CD8-positive, alpha-beta memory T cell (primary cell): ENCODE results near the gene CTNNA1. TPM values are rescaled to one million over a fixed set of nuclear protein-coding genes. Genes with fewer than 3 reads are reported as not detected.

ENCODE experiments used
- CTCF ChIA-PET: fragments of 350-600 bp; sonication (Branson Sonifier 250); formaldehyde crosslinking; loops from one replicate; lab custom pipeline; 2021; ENCODE audit warnings: antibody characterized with exemption; lab: Charles Lee
- POLR2A ChIA-PET: fragments of 350-600 bp; sonication (Branson Sonifier 250); formaldehyde crosslinking; loops from one replicate; lab custom pipeline; 2021; ENCODE audit warnings: antibody characterized with exemption; lab: Charles Lee
- DNase-seq, 5 donors: peaks; one replicate each; pipeline versions ENCODE4 v3.0.0 to v3.0.0-alpha.2; 2020 to 2022; ENCODE audit warnings: mixed read lengths in 1 of 5
- H3K27ac ChIP-seq: one replicate; pipeline ENCODE4 v1.7.0; 2013; ENCODE audit warnings: low read depth, mild to moderate bottlenecking, low read length, moderate library complexity
- H3K27me3 ChIP-seq: 2 replicates; pipeline ENCODE4 v1.7.0; 2013; ENCODE audit warnings: low read length, mild to moderate bottlenecking; ENCODE audit not compliant: insufficient read depth, poor library complexity, severe bottlenecking
- H3K36me3 ChIP-seq: 2 replicates; pipeline ENCODE4 v1.7.0; 2013; ENCODE audit warnings: mild to moderate bottlenecking, low read length, moderate library complexity; ENCODE audit not compliant: insufficient read depth
- H3K4me1 ChIP-seq: 2 replicates; pipeline ENCODE4 v1.7.0; 2013; ENCODE audit warnings: mild to moderate bottlenecking, low read length, moderate library complexity; ENCODE audit not compliant: insufficient read depth
- H3K4me3 ChIP-seq: 2 replicates; pipeline ENCODE4 v1.7.0; 2013; ENCODE audit warnings: mild to moderate bottlenecking, low read length
- H3K9me3 ChIP-seq: 2 replicates; pipeline ENCODE4 v1.7.0; 2013; ENCODE audit warnings: mild to moderate bottlenecking, low read length
- H3K27ac Mint-ChIP-seq, 8 donors: one replicate each; pipeline ENCODE4 v1.8.0; 2020 to 2021; ENCODE audit warnings: mixed read lengths in 8 of 8, mild to moderate bottlenecking in 6 of 8, inconsistent platforms in 3 of 8, moderate library complexity in 3 of 8
- H3K27me3 Mint-ChIP-seq, 2 donors: one replicate each; pipeline ENCODE4 v1.8.0; 2020 to 2021; ENCODE audit warnings: mixed read lengths in 2 of 2, mild to moderate bottlenecking in 1 of 2, moderate library complexity in 1 of 2
- H3K36me3 Mint-ChIP-seq, 3 donors: one replicate each; pipeline ENCODE4 v1.8.0; 2020 to 2021; ENCODE audit warnings: mixed read lengths in 3 of 3, inconsistent platforms in 1 of 3, mild to moderate bottlenecking in 1 of 3
- H3K4me1 Mint-ChIP-seq, 3 donors: one replicate each; pipeline ENCODE4 v1.8.0; 2020 to 2021; ENCODE audit warnings: mixed read lengths in 3 of 3, inconsistent platforms in 1 of 3, mild to moderate bottlenecking in 1 of 3
- H3K4me3 Mint-ChIP-seq, 7 donors: one replicate each; pipeline ENCODE4 v1.8.0; 2020 to 2021; ENCODE audit warnings: mixed read lengths in 7 of 7, mild to moderate bottlenecking in 6 of 7, moderate library complexity in 4 of 7, inconsistent platforms in 2 of 7
- H3K9me3 Mint-ChIP-seq, 5 donors: one replicate each; pipeline ENCODE4 v1.8.0; 2020 to 2022; ENCODE audit warnings: mixed read lengths in 5 of 5, mild to moderate bottlenecking in 3 of 5, moderate library complexity in 2 of 5, inconsistent platforms in 1 of 5
- polyA plus RNA-seq: library from polyadenylated mRNA; unstranded; fragments of 300-500 nt; fragmentation: Illumina TruSeq; gene quantifications from one replicate; pipeline ENCODE4 v1.2.3, GENCODE V29; 2021
- total RNA-seq, 2 experiments: library from RNA; stranded (reverse); gene quantifications; one replicate each; pipeline ENCODE4 v1.2.3, GENCODE V29; 2021

CTNNA1 gene
- total and polyA plus RNA-seq, 3 experiments from 2014 or later = 6.5 to 97.2 (median 89.0) TPM

- H3K27me3 ChIP-seq = peaks cover under 1% of the 10 kb centered on the region
- H3K9me3 Mint-ChIP-seq = no peaks in the 10 kb centered on the region
- CTCF ChIA-PET = no interaction called here
- no peaks in the 10 kb centered on the region for H3K9me3 ChIP-seq
- no peak overlapping the region for H3K4me3 ChIP-seq
- no peak overlapping the region for H3K27ac Mint-ChIP-seq
- no peak overlapping the region for H3K4me3 Mint-ChIP-seq
- POLR2A ChIA-PET = interaction anchor here (0.7 kb wide), 1 partner anchor 41 kb away, joined by 6 read pairs; no protein-coding TSS in a partner anchor
- no peak overlapping the region for H3K27ac ChIP-seq
- H3K36me3 ChIP-seq = no peaks in the 10 kb centered on the region
- H3K4me1 Mint-ChIP-seq = no peaks in the 10 kb centered on the region
- peaks cover 7 to 32% of the 10 kb centered on the region in 2 donors for H3K27me3 Mint-ChIP-seq
- DNase-seq = no peak
- H3K4me1 ChIP-seq = no peaks in the 10 kb centered on the region
- H3K36me3 Mint-ChIP-seq = peaks cover 0 to 2% (median 0%) of the 10 kb centered on the region in 3 donors
Measured at GRCh38 chr5:138719811-138720210, 33.4 kb upstream of the CTNNA1 start.

DNA sequence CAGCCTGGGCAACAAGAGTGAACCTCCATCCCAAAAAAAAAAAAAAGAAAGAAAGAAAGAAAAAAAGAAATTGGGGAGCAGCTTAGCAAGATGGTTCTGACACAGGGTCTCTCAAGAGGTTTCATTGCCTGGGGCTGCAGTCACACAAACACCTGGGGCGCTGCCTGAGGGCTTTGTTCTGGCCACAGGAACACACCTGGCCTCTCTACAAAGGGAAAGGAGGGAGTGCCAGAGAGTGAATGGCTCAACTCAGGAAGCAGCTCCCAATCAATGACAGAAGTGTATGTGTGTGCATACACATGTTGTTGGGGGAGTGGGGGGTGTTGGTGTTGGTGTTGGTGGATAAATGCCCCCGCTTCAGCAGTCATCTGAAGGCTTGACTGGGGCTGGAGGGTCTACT, 32.4 kb upstream of the CTNNA1 start:
- H3K27ac ChIP-seq = no peak overlapping the region
- no peaks in the 10 kb centered on the region for H3K4me1 ChIP-seq
- Mint-ChIP-seq H3K36me3 (peaks cover 0 to 2% (median 0%) of the 10 kb centered on the region in 3 donors), H3K27me3 (peaks cover 9 to 36% of the 10 kb centered on the region in 2 donors), H3K27ac (no peak overlapping the region), H3K4me3 (no peak overlapping the region), H3K9me3 (no peaks in the 10 kb centered on the region), H3K4me1 (peaks cover 0 to 4% (median 4%) of the 10 kb centered on the region in 3 donors)
- no peaks in the 10 kb centered on the region for H3K27me3 ChIP-seq
- no peaks in the 10 kb centered on the region for H3K9me3 ChIP-seq
- no peaks in the 10 kb centered on the region for H3K36me3 ChIP-seq
- no peak overlapping the region for H3K4me3 ChIP-seq
- ChIA-PET CTCF (no interaction called here), POLR2A (no interaction called here)
- no peak for DNase-seq

DNA sequence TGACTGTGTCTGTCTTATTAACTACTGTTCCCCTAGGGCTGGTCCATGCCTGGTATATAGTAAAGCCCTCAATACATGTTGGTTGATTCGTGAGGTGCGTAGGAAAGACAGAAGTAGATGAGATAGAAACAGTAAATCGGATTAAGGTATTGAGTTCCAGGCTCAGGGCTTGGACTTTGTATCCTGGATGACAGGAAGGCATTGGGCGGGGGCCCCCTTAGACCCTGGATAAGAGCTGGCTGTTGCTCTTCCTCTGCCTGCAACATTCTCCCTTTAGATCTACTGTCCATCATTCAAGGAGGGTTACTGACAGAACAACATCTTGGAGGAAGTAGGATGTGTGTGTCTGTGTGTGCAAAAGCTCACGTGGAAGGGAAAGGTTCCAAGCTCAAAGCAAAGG, 31.2 kb upstream of the CTNNA1 start:
- CTCF ChIA-PET = no interaction called here
- Histone ChIP-seq H3K9me3 (no peaks in the 10 kb centered on the region), H3K4me3 (no peak overlapping the region), H3K27ac (no peak overlapping the region), H3K36me3 (no peaks in the 10 kb centered on the region), H3K4me1 (peaks cover 3% of the 10 kb centered on the region), H3K27me3 (no peaks in the 10 kb centered on the region)
- H3K36me3 Mint-ChIP-seq = peaks cover 0 to 2% (median 0%) of the 10 kb centered on the region in 3 donors
- H3K27ac Mint-ChIP-seq = no peak overlapping the region
- H3K4me3 Mint-ChIP-seq = no peak overlapping the region
- DNase-seq = no peak
- peaks cover 4 to 11% (median 8%) of the 10 kb centered on the region in 3 donors for H3K4me1 Mint-ChIP-seq
- H3K9me3 Mint-ChIP-seq = no peaks in the 10 kb centered on the region
- peaks cover 16 to 39% of the 10 kb centered on the region in 2 donors for H3K27me3 Mint-ChIP-seq
- POLR2A ChIA-PET = no interaction called here

DNA sequence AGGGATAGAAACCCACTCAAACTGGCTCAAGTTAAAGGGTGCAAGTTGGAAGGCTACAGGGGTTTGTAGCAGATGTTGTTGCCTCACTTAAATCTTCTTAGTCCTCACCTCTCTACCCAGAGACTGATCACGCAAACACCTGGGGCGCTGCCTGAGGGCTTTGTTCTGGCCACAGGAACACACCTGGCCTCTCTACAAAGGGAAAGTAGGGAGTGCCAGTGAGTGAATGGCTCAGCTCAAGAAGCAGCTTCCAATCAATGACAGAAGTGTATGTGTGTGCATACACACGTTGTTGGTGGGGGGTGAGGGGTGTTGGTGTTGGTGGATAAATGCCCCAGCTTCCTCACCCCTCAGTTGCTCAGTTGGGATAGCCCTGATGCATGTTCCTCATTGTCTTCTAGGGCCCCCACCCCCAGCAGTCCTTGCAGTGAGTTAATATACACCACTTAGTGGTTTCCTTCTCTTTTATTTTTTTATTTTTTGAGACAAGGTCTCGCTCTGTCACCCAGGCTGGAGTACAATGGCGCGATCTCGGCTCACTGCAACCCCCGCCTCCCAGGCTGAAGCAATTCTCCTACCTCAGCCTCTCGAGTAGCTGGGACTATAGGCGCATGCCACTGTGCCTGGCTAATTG, 30.6 kb upstream of the CTNNA1 start:
- no peaks in the 10 kb centered on the region for H3K36me3 ChIP-seq
- H3K4me3 ChIP-seq = no peak overlapping the region
- DNase-seq = no peak
- Mint-ChIP-seq H3K27me3 (peaks cover 16 to 41% of the 10 kb centered on the region in 2 donors), H3K4me3 (no peak overlapping the region), H3K9me3 (no peaks in the 10 kb centered on the region), H3K4me1 (peaks cover 11 to 18% (median 13%) of the 10 kb centered on the region in 3 donors), H3K36me3 (peaks cover 0 to 2% (median 0%) of the 10 kb centered on the region in 3 donors), H3K27ac (no peak overlapping the region)
- peaks cover 4% of the 10 kb centered on the region for H3K4me1 ChIP-seq
- H3K27me3 ChIP-seq = no peaks in the 10 kb centered on the region
- no peak overlapping the region for H3K27ac ChIP-seq
- H3K9me3 ChIP-seq = no peaks in the 10 kb centered on the region
- ChIA-PET CTCF (no interaction called here), POLR2A (interaction anchor here (0.6 kb wide), 1 partner anchor 14 kb away, joined by 3 read pairs; no protein-coding TSS in a partner anchor)

GRCh38 chr5:138724470-138725146, 28.6 kb upstream of the CTNNA1 start:
- peaks cover 0 to 2% (median 0%) of the 10 kb centered on the region in 3 donors for H3K36me3 Mint-ChIP-seq
- Histone ChIP-seq H3K9me3 (no peaks in the 10 kb centered on the region), H3K36me3 (no peaks in the 10 kb centered on the region), H3K27me3 (no peaks in the 10 kb centered on the region), H3K27ac (no peak overlapping the region), H3K4me1 (peaks cover 4% of the 10 kb centered on the region), H3K4me3 (no peak overlapping the region)
- DNase-seq = no peak
- H3K4me1 Mint-ChIP-seq = peaks cover 11 to 22% (median 14%) of the 10 kb centered on the region in 3 donors
- ChIA-PET POLR2A (no interaction called here), CTCF (no interaction called here)
- peak overlapping the region in 1 of 8 donors; percentile 61 for H3K27ac Mint-ChIP-seq
- peaks cover 18 to 48% of the 10 kb centered on the region in 2 donors for H3K27me3 Mint-ChIP-seq
- no peaks in the 10 kb centered on the region for H3K9me3 Mint-ChIP-seq
- no peak overlapping the region for H3K4me3 Mint-ChIP-seq

GRCh38 chr5:138725153-138725817, 27.9 kb upstream of the CTNNA1 start:
- Mint-ChIP-seq H3K27me3 (peaks cover 18 to 43% of the 10 kb centered on the region in 2 donors), H3K36me3 (peaks cover 0 to 2% (median 0%) of the 10 kb centered on the region in 3 donors), H3K4me3 (no peak overlapping the region), H3K4me1 (peaks cover 11 to 22% (median 14%) of the 10 kb centered on the region in 3 donors), H3K27ac (no peak overlapping the region), H3K9me3 (no peaks in the 10 kb centered on the region)
- ChIA-PET CTCF (no interaction called here), POLR2A (no interaction called here)
- no peaks in the 10 kb centered on the region for H3K27me3 ChIP-seq
- H3K4me1 ChIP-seq = peaks cover 4% of the 10 kb centered on the region
- H3K9me3 ChIP-seq = no peaks in the 10 kb centered on the region
- H3K36me3 ChIP-seq = no peaks in the 10 kb centered on the region
- no peak for DNase-seq
- H3K4me3 ChIP-seq = no peak overlapping the region
- no peak overlapping the region for H3K27ac ChIP-seq

GRCh38 chr5:138725818-138726416, 27.3 kb upstream of the CTNNA1 start:
- no peaks in the 10 kb centered on the region for H3K27me3 ChIP-seq
- Mint-ChIP-seq H3K36me3 (peaks cover 0 to 2% (median 0%) of the 10 kb centered on the region in 3 donors), H3K4me3 (no peak overlapping the region), H3K9me3 (no peaks in the 10 kb centered on the region), H3K27me3 (peaks cover 18 to 46% of the 10 kb centered on the region in 2 donors), H3K27ac (no peak overlapping the region), H3K4me1 (peaks cover 11 to 22% (median 14%) of the 10 kb centered on the region in 3 donors)
- POLR2A ChIA-PET = no interaction called here
- H3K27ac ChIP-seq = no peak overlapping the region
- DNase-seq = no peak
- peaks cover 4% of the 10 kb centered on the region for H3K4me1 ChIP-seq
- no peaks in the 10 kb centered on the region for H3K36me3 ChIP-seq
- H3K9me3 ChIP-seq = no peaks in the 10 kb centered on the region
- CTCF ChIA-PET = no interaction called here
- H3K4me3 ChIP-seq = no peak overlapping the region
